Astrocyte of the spinal cord (primary cell): ENCODE data around the gene KCNAB2.

Experiments
- DNase-seq: peaks from one replicate; pipeline ENCODE4 v3.0.0; 2011; ENCODE audit warnings: low read depth, low spot score
- H3K4me3 ChIP-seq: 2 replicates; pipeline ENCODE4 v1.5.1; 2011; ENCODE audit warnings: low read depth, mild to moderate bottlenecking, low read length, moderate library complexity
- in situ Hi-C: cut with HindIII; loops from 2 replicates; pipeline ENCODE4 v1.10.0; 2017; ENCODE audit warnings: low sequenced_read_pairs
- TF ChIP-seq, protein P1 (sequence below): IDR thresholded peaks from 2 replicates; pipeline ENCODE4 v1.5.1; 2012; ENCODE audit warnings: low read depth, mild to moderate bottlenecking, low read length, inconsistent platforms

The KCNAB2 gene

DNA sequence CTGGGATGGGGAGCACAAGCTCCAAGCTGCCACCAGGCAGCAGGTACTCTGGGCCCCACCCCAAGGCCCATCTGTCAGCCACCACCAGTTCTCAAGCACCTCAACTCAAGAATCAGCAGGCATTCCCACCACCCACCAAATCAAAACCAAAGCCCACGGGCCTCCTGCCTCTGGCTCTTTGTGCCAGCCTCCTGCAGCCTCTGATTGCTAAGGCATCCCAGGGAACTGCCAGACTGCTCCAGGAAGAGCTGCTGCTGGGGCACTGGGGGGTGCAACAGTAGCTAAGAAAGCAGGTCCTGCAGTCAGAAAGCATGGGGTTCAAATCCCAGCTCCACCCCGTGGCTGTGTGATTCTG, 99.7 kb downstream of the KCNAB2 start:
- TF ChIP-seq, protein P1, sequence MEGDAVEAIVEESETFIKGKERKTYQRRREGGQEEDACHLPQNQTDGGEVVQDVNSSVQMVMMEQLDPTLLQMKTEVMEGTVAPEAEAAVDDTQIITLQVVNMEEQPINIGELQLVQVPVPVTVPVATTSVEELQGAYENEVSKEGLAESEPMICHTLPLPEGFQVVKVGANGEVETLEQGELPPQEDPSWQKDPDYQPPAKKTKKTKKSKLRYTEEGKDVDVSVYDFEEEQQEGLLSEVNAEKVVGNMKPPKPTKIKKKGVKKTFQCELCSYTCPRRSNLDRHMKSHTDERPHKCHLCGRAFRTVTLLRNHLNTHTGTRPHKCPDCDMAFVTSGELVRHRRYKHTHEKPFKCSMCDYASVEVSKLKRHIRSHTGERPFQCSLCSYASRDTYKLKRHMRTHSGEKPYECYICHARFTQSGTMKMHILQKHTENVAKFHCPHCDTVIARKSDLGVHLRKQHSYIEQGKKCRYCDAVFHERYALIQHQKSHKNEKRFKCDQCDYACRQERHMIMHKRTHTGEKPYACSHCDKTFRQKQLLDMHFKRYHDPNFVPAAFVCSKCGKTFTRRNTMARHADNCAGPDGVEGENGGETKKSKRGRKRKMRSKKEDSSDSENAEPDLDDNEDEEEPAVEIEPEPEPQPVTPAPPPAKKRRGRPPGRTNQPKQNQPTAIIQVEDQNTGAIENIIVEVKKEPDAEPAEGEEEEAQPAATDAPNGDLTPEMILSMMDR = no peak
- no peak overlapping the region for H3K4me3 ChIP-seq
- in situ Hi-C loops = no loop called here
- no peak for DNase-seq

DNA sequence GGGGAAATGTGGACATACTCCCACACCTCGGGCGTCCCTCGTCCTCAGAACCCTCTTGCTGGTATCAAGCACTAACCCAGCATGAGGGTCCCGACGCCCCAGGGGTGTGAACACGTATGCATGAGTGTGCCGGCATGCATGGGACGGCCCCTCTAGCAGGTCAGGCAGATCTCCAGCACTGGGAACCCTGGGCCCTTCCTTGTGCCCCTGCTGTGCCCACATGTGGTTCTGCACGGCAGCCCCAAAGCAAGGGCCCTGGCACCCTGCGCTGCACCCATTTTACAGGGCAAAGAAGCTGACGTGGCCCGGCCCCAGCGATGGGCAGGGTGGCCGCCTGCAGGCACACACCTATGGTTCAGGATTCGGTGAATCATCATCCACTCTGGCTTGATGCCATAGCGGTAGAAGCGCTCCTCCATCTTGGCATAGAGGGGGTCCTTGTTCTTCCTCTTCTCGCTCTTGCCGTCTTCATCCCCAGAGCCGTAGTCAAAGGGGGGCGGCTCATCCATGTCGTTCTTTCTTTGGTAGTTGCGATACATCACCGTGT, 100.2 kb downstream of the KCNAB2 start:
- TF ChIP-seq, protein P1 = no peak
- DNase-seq = no peak
- in situ Hi-C loops = no loop called here
- no peak overlapping the region for H3K4me3 ChIP-seq

DNA sequence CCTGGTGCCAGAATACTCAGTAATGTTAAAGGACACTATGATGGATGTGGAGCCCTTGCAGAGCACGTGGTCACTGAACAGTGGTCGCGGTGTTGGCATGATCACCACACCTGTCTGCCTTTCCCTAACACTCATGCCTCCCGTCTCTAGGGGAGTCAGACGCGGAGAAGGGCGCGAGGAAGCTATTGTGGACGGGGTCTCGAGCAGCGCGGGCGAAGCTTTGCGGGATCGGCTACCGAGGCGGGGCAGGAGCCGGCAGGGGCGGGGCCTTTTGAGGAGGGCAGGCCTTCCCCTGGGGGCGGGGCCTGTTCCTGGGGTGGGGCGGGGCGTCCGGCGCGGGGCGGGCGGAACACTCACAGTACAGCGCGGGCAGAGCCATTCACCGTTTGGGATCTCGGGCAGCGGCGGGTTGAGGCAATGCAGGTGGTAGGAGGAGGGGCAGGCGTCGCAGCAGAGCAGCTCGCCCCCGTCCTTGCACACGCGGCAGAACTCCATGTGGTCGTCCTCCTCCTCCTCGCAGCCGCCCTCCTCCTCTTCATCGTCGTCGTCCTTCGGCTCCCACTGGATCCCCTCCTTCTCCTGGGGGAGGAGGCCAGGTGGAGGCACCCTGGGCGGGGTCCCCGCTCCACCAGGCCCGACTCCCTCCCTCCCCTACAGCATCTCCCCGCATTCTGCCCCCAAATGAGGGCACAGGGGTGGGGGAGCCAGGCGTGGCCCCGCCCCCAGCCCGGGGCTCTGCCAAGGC, 103.0 kb downstream of the KCNAB2 start:
- H3K4me3 ChIP-seq = no peak overlapping the region
- in situ Hi-C loops = no loop called here
- peak; percentile 13 for DNase-seq
- TF ChIP-seq, protein P1 = no peak

DNA sequence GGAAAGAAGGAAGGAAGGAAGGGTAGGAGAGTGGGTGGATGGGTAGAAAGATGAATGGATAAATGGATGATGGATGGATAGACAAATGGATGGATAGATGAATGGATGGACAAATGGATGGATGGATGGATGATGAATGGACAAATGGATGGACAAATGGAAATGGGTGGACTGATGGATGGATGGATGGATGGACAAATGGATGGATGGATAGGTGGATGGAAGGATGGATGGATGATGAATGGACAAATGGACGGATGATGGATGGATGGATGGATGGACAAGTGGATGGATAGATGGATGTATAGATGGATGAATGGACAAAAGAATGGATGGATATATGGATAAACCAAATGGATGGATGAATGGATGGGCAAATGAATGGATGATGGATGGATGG, 103.9 kb downstream of the KCNAB2 start:
- TF ChIP-seq, protein P1 = no peak
- no peak for DNase-seq
- in situ Hi-C loops = no loop called here
- H3K4me3 ChIP-seq = no peak overlapping the region

DNA sequence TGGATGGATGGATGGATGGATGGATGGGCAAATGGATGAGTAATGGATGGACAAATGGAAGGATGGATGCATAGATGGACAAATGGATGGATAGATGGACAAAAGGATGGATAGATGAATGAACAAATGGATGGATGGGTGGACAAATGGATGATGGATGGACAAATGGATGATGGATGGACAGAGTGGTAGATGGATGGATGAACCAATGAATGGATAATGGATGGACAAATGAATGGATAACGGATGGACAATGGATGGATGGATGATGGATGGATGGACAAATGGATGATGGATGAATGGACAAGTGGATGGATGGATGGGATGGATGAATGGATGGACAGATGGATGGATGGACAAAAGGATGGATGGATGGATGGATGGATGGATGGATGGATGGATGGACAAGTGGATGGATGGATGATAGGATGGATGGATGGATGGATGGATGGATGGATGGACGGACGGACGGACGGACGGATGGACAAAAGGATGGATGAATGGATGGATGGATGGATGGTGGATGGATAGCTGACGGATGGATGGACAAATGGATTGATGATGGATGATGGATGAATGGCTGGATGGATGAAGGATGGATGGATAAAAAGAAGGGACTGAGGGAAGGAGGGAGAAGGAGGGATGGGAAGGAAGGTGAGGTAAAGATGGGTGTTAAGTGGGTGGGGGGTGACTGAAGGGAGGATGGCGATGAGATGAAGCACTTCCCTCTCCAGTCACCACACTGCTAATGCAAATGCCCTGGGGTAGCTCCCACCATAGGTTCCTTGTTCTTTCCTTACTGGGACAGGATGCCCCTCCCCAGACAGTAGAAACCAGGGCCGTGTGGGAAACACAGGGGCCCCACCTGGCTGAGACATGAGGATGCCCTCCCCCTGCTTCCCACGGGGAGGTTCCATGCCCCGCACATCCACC, 104.6 kb downstream of the KCNAB2 start:
- TF ChIP-seq, protein P1 = no peak
- no peak for DNase-seq
- no peak overlapping the region for H3K4me3 ChIP-seq
- in situ Hi-C loops = no loop called here
